T-cell (primary cell): Measurements from ENCODE around the gene SLC6A11. TPM values are rescaled to one million over a fixed set of nuclear protein-coding genes. Genes with fewer than 3 reads are reported as not detected.

ENCODE experiments used
- ATAC-seq, 4 experiments: fragments of 200-7000 bp in 3 of 4; fragments of 150-1000 bp in 1 of 4; cut with Tn5 transposase; replicated peaks in 1 of 4; 1 replicate in 3 of 4; 2 replicates in 1 of 4; pipeline ENCODE4 v1.10.0; 2021; ENCODE audit warnings: moderate library complexity in 3 of 4, mild to moderate bottlenecking in 2 of 4, moderate number of reproducible peaks in 1 of 4
- CTCF ChIA-PET, 2 donors: fragments of 300-600 bp; sonication (Branson Sonifier 250); formaldehyde crosslinking; loops; one replicate each; lab custom pipeline; 2022; ENCODE audit warnings: antibody characterized with exemption in 2 of 2; lab: Charles Lee
- POLR2A ChIA-PET, 2 donors: fragments of 300-600 bp; sonication (Branson Sonifier 250); formaldehyde crosslinking; loops; one replicate each; lab custom pipeline; 2022; ENCODE audit warnings: antibody characterized with exemption in 2 of 2; lab: Charles Lee
- DNase-seq, 35 experiments: peaks; one replicate each; pipeline versions ENCODE4 v3.0.0 to v3.0.0-alpha.2; 2013 to 2023
- H3K27ac ChIP-seq: one replicate; pipeline ENCODE4 v1.5.1; 2013; ENCODE audit warnings: low read length
- H3K27me3 ChIP-seq, 2 experiments: replicated peaks in 1 of 2; 1 replicate in 1 of 2; 2 replicates in 1 of 2; pipeline versions ENCODE4 v1.6.1 to v1.7.0; 2013; ENCODE audit warnings: low read length in 1 of 2, mixed read lengths in 1 of 2; ENCODE audit not compliant: control insufficient read depth in 2 of 2, insufficient read depth in 2 of 2; ENCODE audit errors: extremely low read depth in 1 of 2
- H3K36me3 ChIP-seq, 2 donors: 1 replicate in 1 of 2; 2 replicates in 1 of 2; pipeline versions ENCODE4 v1.6.1 to v1.7.0; 2013; ENCODE audit warnings: low read length in 1 of 2; ENCODE audit not compliant: control insufficient read depth in 2 of 2, insufficient read depth in 1 of 2; ENCODE audit errors: extremely low read depth in 1 of 2
- H3K4me1 ChIP-seq, 2 experiments: 1 replicate in 1 of 2; 2 replicates in 1 of 2; pipeline versions ENCODE4 v1.6.1 to v1.7.0; 2013; ENCODE audit warnings: low read length in 2 of 2, mixed read lengths in 1 of 2; ENCODE audit not compliant: insufficient read depth in 2 of 2, control insufficient read depth in 1 of 2; ENCODE audit errors: extremely low read depth in 1 of 2
- H3K4me3 ChIP-seq, 2 donors: 1 replicate in 1 of 2; 2 replicates in 1 of 2; pipeline versions ENCODE4 v1.5.1 to v1.7.0; 2013; ENCODE audit warnings: mild to moderate bottlenecking in 2 of 2, low read length in 1 of 2, moderate library complexity in 1 of 2; ENCODE audit not compliant: control insufficient read depth in 1 of 2; ENCODE audit errors: extremely low read depth in 1 of 2
- H3K9me3 ChIP-seq: 2 replicates; pipeline ENCODE4 v1.7.0; 2013
- H3K27ac Mint-ChIP-seq, 2 donors: one replicate each; pipeline ENCODE4 v1.8.0; 2020 to 2021; ENCODE audit warnings: mild to moderate bottlenecking in 2 of 2, mixed read lengths in 2 of 2
- H3K27me3 Mint-ChIP-seq, 2 donors: one replicate each; pipeline ENCODE4 v1.8.0; 2021 to 2022; ENCODE audit warnings: mixed read lengths in 2 of 2
- H3K36me3 Mint-ChIP-seq: one replicate; pipeline ENCODE4 v1.8.0; 2021; ENCODE audit warnings: mixed read lengths
- H3K4me1 Mint-ChIP-seq, 3 donors: one replicate each; pipeline ENCODE4 v1.8.0; 2020 to 2022; ENCODE audit warnings: mixed read lengths in 3 of 3, mild to moderate bottlenecking in 1 of 3
- H3K4me3 Mint-ChIP-seq, 3 donors: one replicate each; pipeline ENCODE4 v1.8.0; 2020 to 2022; ENCODE audit warnings: mild to moderate bottlenecking in 3 of 3, mixed read lengths in 3 of 3, moderate library complexity in 3 of 3
- H3K9me3 Mint-ChIP-seq, 3 donors: one replicate each; pipeline ENCODE4 v1.8.0; 2020 to 2022; ENCODE audit warnings: mixed read lengths in 3 of 3
- WGBS: methylation state at CpG from one replicate; pipeline ENCODE4 v1.1.5; 2013; ENCODE audit warnings: missing lambda C conversion rate; ENCODE audit not compliant: insufficient coverage; 5-methylcytosine and 5-hydroxymethylcytosine counted together
- total RNA-seq, 35 experiments: library from RNA in 6 of 35; stranded (reverse) in 6 of 35; fragments of 120-200 nt in 1 of 35; gene quantifications; one replicate each; pipeline versions ENCODE4 v1.2.1 to v1.2.4 and lab custom pipeline; 2013 to 2026

SLC6A11 gene
- total RNA-seq, 5 donors from 2014 or later (not counting 1 experiment from before 2014, with no cell fraction given) = not detected

DNA sequence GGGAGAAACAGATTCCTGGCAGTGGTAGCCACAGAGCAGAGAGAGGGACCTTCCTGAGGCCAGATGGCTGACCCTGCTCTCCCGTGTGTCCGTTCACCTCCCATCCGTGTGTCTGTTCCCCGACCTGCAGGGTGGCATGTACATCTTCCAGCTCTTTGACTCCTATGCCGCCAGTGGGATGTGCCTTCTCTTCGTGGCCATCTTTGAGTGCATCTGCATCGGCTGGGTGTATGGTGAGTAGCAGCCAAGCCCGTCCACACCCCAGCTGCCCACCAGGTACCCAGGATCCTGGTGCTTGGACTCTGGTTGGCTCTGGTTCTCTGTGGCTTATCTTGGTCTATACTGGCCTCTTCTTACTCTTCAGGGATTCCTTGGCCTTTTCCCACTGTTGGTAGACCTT is 117.0 kb downstream of the SLC6A11 start:
- ATAC-seq = no peak
- no peak for DNase-seq
- 94% methylated on average over 7 of the region's 8 CpGs for WGBS

DNA sequence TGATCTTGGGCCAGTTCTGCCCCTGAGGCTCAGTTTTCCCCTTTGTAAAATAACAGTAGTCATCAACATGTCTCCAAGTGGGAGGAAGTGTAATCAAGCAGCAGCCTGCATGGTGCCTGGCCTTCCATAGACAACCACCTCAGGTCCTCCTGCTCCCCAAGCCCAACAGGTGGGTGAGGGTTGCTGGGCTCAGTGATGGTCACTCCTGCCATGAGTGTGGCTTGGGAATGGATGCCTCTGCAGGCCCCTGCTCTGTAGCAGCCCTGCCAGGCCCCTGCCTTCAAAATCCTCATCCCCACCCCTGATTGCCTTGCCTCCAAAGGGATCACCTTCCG is 117.4 kb downstream of the SLC6A11 start:
- H3K36me3 Mint-ChIP-seq = no peaks in the 10 kb centered on the region
- ATAC-seq (no peak), DNase-seq (no peak)
- Histone ChIP-seq H3K4me1 (no peaks in the 10 kb centered on the region), H3K4me3 (no peak overlapping the region), H3K36me3 (no peaks in the 10 kb centered on the region), H3K27me3 (peaks cover 0 to 28% of the 10 kb centered on the region in 2 experiments), H3K9me3 (no peaks in the 10 kb centered on the region), H3K27ac (no peak overlapping the region)
- no peak overlapping the region for H3K4me3 Mint-ChIP-seq
- no peaks in the 10 kb centered on the region for H3K9me3 Mint-ChIP-seq
- H3K27me3 Mint-ChIP-seq = peaks cover 9 to 14% of the 10 kb centered on the region in 2 donors
- H3K4me1 Mint-ChIP-seq = no peaks in the 10 kb centered on the region
- ChIA-PET CTCF (no interaction called here), POLR2A (no interaction called here)
- H3K27ac Mint-ChIP-seq = no peak overlapping the region
- WGBS = 31% methylated on average over 1 of the region's 1 CpG

More for the DNA sequence above, 117.0 kb downstream of the SLC6A11 start:
- Mint-ChIP-seq H3K9me3 (no peaks in the 10 kb centered on the region), H3K27ac (no peak overlapping the region), H3K27me3 (peaks cover 7 to 12% of the 10 kb centered on the region in 2 donors), H3K4me3 (no peak overlapping the region), H3K36me3 (no peaks in the 10 kb centered on the region), H3K4me1 (no peaks in the 10 kb centered on the region)
- Histone ChIP-seq H3K4me1 (no peaks in the 10 kb centered on the region), H3K27me3 (peaks cover 0 to 27% of the 10 kb centered on the region in 2 experiments), H3K36me3 (no peaks in the 10 kb centered on the region), H3K9me3 (no peaks in the 10 kb centered on the region), H3K4me3 (no peak overlapping the region), H3K27ac (no peak overlapping the region)
- CTCF ChIA-PET = no interaction called here
- POLR2A ChIA-PET = no interaction called here

DNA sequence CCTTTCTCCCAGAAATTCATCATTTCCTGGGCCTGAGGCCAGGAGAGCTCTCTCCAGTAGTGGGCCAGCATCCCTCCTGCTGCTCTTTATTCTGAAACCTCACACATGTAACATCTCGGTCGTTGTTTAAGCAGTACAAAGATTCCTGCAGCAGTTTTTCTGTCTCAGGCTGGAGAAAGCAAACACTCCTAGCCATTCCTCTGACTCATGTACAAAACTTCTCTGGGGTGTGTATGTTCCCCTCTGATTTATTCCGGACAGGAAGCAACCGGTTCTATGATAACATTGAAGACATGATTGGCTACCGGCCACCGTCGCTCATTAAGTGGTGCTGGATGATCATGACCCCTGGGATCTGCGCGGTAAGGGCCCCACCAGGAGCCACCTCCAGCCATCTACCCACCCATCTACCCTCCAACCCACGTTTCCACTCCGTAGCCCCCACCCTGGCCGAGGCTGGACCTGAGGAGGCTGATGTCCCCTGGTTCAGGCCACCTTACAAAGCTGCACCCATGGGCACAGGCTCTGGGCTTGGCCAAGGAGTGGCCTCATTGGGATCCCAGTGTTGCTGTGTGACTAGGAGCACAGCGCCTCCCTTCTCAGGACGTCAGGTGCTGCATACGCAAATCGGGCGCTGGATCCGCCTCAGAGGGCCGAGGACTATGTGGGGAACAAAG is 117.9 kb downstream of the SLC6A11 start:
- no peaks in the 10 kb centered on the region for H3K36me3 ChIP-seq
- H3K27me3 ChIP-seq = peaks cover 0 to 33% of the 10 kb centered on the region in 2 experiments
- no peaks in the 10 kb centered on the region for H3K9me3 Mint-ChIP-seq
- H3K9me3 ChIP-seq = no peaks in the 10 kb centered on the region
- 85% methylated on average over 19 of the region's 19 CpGs for WGBS
- DNase-seq (no peak), ATAC-seq (no peak)
- ChIA-PET CTCF (no interaction called here), POLR2A (no interaction called here)
- peaks cover 9 to 14% of the 10 kb centered on the region in 2 donors for H3K27me3 Mint-ChIP-seq
- no peak overlapping the region for H3K4me3 Mint-ChIP-seq
- H3K4me3 ChIP-seq = no peak overlapping the region
- no peaks in the 10 kb centered on the region for H3K4me1 Mint-ChIP-seq
- H3K4me1 ChIP-seq = no peaks in the 10 kb centered on the region
- H3K27ac ChIP-seq = no peak overlapping the region
- H3K27ac Mint-ChIP-seq = no peak overlapping the region
- no peaks in the 10 kb centered on the region for H3K36me3 Mint-ChIP-seq

DNA sequence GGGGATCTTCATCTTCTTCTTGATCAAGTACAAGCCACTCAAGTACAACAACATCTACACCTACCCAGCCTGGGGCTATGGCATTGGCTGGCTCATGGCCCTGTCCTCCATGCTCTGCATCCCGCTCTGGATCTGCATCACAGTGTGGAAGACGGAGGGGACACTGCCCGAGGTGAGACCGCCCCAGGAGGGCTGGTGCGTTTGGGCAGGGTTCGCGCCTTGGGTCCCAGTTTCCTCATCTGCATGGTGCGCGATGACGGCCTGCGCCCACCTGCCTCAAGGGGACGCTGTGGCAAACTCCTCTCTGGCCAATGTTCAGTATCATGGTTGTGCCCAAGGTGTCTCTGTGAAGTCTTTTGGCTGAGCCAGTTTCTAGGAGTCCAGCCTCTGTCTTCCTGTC is 119.0 kb downstream of the SLC6A11 start:
- WGBS = 88% methylated on average over 9 of the region's 12 CpGs
- H3K27ac Mint-ChIP-seq = no peak overlapping the region
- H3K4me3 Mint-ChIP-seq = no peak overlapping the region
- CTCF ChIA-PET = no interaction called here
- Histone ChIP-seq H3K36me3 (no peaks in the 10 kb centered on the region), H3K9me3 (no peaks in the 10 kb centered on the region), H3K27ac (no peak overlapping the region), H3K4me3 (no peak overlapping the region), H3K27me3 (peaks cover 0 to 37% of the 10 kb centered on the region in 2 experiments), H3K4me1 (no peaks in the 10 kb centered on the region)
- no peak for ATAC-seq
- DNase-seq = no peak
- no peaks in the 10 kb centered on the region for H3K4me1 Mint-ChIP-seq
- H3K9me3 Mint-ChIP-seq = no peaks in the 10 kb centered on the region
- POLR2A ChIA-PET = no interaction called here
- H3K36me3 Mint-ChIP-seq = no peaks in the 10 kb centered on the region
- peaks cover 9 to 22% of the 10 kb centered on the region in 2 donors for H3K27me3 Mint-ChIP-seq

DNA sequence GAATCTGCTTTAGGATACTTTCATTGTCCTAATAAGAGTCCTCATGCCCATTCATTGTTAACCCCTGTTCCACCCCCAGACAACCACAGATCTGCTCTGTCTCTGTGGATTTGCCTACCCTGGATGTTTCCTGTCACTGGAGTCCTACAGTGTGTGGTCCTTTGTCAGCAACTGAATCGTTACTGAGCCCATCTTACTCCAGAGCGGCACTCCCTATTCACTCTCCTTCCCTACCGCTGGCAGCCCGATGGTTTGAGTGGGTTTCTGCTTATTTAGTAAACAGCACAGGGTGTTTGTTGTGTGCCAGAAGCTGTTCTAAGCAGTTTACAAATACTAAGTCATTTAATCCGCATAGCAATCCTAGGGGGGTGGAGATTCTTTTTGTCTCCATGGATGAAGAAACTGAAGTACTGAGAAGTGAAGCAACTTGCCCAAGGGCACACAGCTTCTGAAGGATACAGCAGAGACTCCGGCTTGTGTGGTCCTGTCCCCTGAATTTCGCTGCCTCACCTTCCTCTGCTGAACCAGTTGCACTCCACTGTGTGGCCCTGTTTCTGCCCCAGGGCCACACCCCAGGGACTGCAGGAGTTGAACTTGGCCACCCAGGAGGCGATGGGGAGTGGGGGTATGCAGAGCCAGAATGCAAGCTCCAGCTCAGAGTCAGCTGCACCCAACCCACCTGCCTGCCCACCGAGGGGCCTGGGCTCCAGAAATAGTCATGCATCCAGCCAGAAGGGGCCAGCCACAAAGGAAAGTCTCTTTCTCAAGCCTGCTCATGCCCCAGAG is 120.0 kb downstream of the SLC6A11 start:
- POLR2A ChIA-PET = no interaction called here
- H3K4me1 ChIP-seq = no peaks in the 10 kb centered on the region
- no peaks in the 10 kb centered on the region for H3K9me3 ChIP-seq
- no peak overlapping the region for H3K27ac ChIP-seq
- H3K4me3 Mint-ChIP-seq = no peak overlapping the region
- no peaks in the 10 kb centered on the region for H3K36me3 ChIP-seq
- CTCF ChIA-PET = no interaction called here
- no peaks in the 10 kb centered on the region for H3K9me3 Mint-ChIP-seq
- no peak overlapping the region for H3K4me3 ChIP-seq
- peaks cover 0 to 37% of the 10 kb centered on the region in 2 experiments for H3K27me3 ChIP-seq
- H3K27ac Mint-ChIP-seq = no peak overlapping the region
- no peak for DNase-seq
- ATAC-seq = no peak
- no peaks in the 10 kb centered on the region for H3K4me1 Mint-ChIP-seq
- WGBS = 60% methylated on average over 4 of the region's 9 CpGs
- no peaks in the 10 kb centered on the region for H3K36me3 Mint-ChIP-seq
- H3K27me3 Mint-ChIP-seq = peaks cover 10 to 22% of the 10 kb centered on the region in 2 donors

DNA sequence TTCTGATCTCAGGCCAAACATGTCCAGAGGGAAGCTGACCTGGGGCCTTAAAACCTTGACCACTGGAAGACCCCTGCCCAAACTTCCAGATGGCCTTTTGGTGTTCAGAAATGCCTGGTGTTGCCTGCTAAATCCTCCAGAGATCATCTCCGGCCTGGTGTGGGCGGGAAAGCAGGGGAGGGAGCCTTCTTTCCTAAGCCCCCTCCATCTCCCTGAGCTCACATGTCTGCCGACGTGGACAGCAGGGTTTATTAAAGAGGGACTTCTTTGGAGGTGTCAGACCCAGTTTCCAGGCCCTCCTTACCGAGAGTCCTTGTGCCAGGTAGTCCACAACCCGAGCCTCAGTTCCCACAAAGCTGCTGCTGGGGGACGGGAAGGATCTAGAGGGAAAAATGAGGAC is 120.7 kb downstream of the SLC6A11 start:
- Mint-ChIP-seq H3K27me3 (peaks cover 10 to 22% of the 10 kb centered on the region in 2 donors), H3K27ac (no peak overlapping the region), H3K4me1 (no peaks in the 10 kb centered on the region), H3K9me3 (no peaks in the 10 kb centered on the region), H3K4me3 (no peak overlapping the region), H3K36me3 (no peaks in the 10 kb centered on the region)
- ATAC-seq (no peak), DNase-seq (no peak)
- no peaks in the 10 kb centered on the region for H3K36me3 ChIP-seq
- no peaks in the 10 kb centered on the region for H3K4me1 ChIP-seq
- ChIA-PET POLR2A (no interaction called here), CTCF (no interaction called here)
- H3K27ac ChIP-seq = no peak overlapping the region
- WGBS = 73% methylated on average over 2 of the region's 7 CpGs
- no peaks in the 10 kb centered on the region for H3K9me3 ChIP-seq
- H3K4me3 ChIP-seq = no peak overlapping the region
- peaks cover 1 to 34% of the 10 kb centered on the region in 2 experiments for H3K27me3 ChIP-seq
